ENCODE data around the gene TTLL11.

DNA sequence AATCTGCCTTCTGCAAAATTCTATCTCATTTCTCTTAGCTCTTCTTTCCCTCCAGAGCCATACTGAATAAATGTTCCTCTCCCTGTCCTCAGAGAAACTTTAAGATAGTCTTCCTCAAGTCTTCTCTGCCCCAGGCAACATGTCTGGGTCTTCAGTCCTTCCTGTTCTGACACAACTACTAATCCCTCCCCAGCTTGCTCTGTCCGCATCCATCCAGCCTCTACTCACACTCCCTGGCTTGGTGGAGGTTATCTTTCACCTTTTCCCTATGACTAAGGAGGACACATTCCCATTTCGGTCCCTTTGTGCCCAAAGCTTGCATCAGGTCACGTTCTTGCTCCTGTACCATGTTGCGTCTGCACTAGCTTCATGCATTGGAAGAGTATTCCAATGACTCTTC is 143.3 kb downstream of the TTLL11 start:
- no peak for TF ChIP-seq GATA2 (IDR thresholded peaks at IDR 0.05; ENCODE audit: low read depth, low read length)
- no peak for TF ChIP-seq GATA3 (IDR thresholded peaks at IDR 0.05; ENCODE audit: low read depth, low read length)

Data from SH-SY5Y (cell line).